Activated naive CD8-positive, alpha-beta T cell (primary cell): ENCODE results near the gene GRHL1.
"Not testable (repeated sequence)": the region's sequence is repeated elsewhere in the genome, so short reads cannot be mapped to it uniquely, and the experiment has no call there.

Experiments
- H3K27ac Mint-ChIP-seq: one replicate; pipeline ENCODE4 v1.8.0; 2021; ENCODE audit warnings: mixed read lengths
- H3K27me3 Mint-ChIP-seq: one replicate; pipeline ENCODE4 v1.8.0; 2021; ENCODE audit warnings: mixed read lengths
- H3K36me3 Mint-ChIP-seq: one replicate; pipeline ENCODE4 v1.8.0; 2021; ENCODE audit warnings: mixed read lengths
- H3K4me1 Mint-ChIP-seq: one replicate; pipeline ENCODE4 v1.8.0; 2021; ENCODE audit warnings: low read depth, mixed read lengths
- H3K4me3 Mint-ChIP-seq: one replicate; pipeline ENCODE4 v1.8.0; 2021; ENCODE audit warnings: mild to moderate bottlenecking, mixed read lengths
- H3K9me3 Mint-ChIP-seq: one replicate; pipeline ENCODE4 v1.8.0; 2021; ENCODE audit warnings: low read depth, mixed read lengths

GRHL1 gene, protein sequence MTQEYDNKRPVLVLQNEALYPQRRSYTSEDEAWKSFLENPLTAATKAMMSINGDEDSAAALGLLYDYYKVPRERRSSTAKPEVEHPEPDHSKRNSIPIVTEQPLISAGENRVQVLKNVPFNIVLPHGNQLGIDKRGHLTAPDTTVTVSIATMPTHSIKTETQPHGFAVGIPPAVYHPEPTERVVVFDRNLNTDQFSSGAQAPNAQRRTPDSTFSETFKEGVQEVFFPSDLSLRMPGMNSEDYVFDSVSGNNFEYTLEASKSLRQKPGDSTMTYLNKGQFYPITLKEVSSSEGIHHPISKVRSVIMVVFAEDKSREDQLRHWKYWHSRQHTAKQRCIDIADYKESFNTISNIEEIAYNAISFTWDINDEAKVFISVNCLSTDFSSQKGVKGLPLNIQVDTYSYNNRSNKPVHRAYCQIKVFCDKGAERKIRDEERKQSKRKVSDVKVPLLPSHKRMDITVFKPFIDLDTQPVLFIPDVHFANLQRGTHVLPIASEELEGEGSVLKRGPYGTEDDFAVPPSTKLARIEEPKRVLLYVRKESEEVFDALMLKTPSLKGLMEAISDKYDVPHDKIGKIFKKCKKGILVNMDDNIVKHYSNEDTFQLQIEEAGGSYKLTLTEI

DNA sequence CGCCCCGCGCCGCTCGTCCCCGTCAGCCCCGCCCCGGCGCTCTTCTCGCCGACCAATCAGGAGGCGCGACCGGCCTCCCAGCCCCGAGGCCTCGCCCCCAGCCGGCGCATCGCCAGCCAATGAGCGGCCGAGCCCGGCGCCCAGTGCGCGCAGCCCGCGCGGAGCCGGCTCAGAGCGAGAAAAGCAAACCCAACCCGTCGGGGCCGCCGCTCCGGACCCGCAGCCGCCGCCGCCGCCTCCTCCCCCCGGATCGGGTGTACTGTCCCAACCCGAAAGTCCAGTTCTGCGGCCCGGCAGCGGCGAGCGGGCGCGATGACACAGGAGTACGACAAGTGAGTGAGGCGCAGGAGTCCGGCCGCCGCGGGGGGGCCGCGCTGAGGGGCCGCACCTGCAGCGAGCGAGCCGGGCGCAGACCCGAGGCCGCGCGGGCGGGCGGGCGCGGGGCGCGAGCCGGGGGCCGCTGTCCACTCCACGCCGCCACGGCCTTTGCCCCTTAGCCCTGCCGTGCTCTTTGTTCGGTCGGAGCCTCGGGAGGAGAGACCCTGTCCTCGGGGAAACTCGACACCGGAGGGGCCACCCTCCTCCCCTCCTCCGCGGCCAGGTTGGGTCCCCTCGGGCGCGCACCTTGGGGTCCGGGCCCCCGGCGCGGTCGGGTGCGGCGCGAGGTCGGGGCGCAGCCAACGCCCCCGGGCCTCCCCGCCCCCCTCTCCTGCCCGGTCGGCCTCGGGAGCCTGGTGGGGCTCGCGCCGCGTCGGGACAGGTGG, at the start of gene GRHL1:
GRHL1 (plus strand) TSS at position 172 of the 764 bp plus-strand sequence; CDS start at position 313, 141 bp downstream.
- H3K36me3 Mint-ChIP-seq: no peaks in the 10 kb centered on the region
- H3K4me3 Mint-ChIP-seq: peak within 1 kb of the TSS; percentile 84
- peaks cover 15% of the 10 kb centered on the region for H3K4me1 Mint-ChIP-seq
- H3K27me3 Mint-ChIP-seq: peaks cover 27% of the 10 kb centered on the region
- H3K27ac Mint-ChIP-seq: no peak within 1 kb of the TSS
- H3K9me3 Mint-ChIP-seq: no peaks in the 10 kb centered on the region

DNA sequence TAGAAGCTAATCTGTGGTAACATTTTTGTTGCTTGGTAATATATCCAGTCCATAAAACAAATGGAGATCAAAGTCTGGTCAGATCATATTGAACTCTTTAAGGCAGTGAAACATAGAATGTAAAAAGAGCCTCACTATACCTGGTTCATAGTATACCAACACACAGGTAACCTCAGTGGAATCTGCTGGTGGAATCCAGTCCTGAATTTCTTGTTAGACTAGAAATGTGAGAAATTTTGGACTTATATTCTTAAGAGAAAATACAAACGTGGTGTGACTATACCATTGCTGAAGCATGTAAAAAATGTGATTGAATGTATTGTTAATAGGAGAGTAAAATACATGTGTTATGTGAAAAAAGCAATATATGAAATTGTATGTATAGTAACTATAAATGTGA, 46.1 kb upstream of the GRHL1 start:
- no peak overlapping the region for H3K27ac Mint-ChIP-seq

DNA sequence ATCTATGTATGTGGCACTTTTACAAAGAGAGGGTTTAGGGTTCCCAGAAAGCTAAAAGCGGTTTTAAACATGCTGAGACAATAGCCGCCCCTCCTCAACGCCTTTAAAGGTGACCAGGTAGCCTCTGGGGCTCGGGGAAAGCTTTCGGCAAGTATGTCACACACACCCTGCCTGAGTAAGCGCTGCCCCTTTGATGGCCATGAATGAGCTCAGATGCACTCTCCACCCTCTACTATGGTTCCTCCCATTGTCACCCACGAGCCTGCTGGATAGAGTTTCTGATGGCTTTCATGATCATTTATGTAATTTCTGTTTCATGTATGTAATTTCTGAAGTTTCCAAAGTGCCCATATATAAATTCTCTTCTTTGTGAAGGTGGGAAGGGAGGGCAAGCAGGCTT, 44.1 kb upstream of the GRHL1 start:
- no peaks in the 10 kb centered on the region for H3K9me3 Mint-ChIP-seq

More for the DNA sequence above, 46.1 kb upstream of the GRHL1 start:
- H3K4me3 Mint-ChIP-seq: no peak overlapping the region
- no peaks in the 10 kb centered on the region for H3K9me3 Mint-ChIP-seq
- peaks cover 8% of the 10 kb centered on the region for H3K36me3 Mint-ChIP-seq
- no peaks in the 10 kb centered on the region for H3K4me1 Mint-ChIP-seq
- no peaks in the 10 kb centered on the region for H3K27me3 Mint-ChIP-seq

DNA sequence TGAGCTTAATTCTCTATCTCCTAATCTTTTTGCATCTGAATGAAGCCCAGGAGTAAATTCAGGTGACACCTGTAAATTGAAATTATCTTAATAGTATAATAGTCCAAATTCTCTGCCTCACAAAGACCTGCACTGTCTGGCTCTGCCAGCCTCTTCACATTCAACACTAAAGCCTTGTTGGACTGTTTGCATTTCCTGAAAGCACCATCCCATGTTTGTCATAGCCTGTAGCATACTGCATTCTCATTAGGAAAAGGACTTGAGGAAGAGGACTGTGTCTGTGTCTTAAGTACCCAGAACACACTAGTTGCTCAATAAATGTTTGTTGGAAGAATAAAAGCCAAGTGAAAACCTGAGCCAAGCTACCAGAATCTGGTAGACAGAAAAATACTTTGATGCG, 42.9 kb upstream of the GRHL1 start:
- Mint-ChIP-seq H3K27ac (no peak overlapping the region), H3K9me3 (no peaks in the 10 kb centered on the region), H3K27me3 (no peaks in the 10 kb centered on the region), H3K4me3 (no peak overlapping the region), H3K36me3 (peaks cover 14% of the 10 kb centered on the region), H3K4me1 (no peaks in the 10 kb centered on the region)

More for the DNA sequence above, 44.1 kb upstream of the GRHL1 start:
- no peak overlapping the region for H3K27ac Mint-ChIP-seq
- no peak overlapping the region for H3K4me3 Mint-ChIP-seq
- peaks cover 11% of the 10 kb centered on the region for H3K36me3 Mint-ChIP-seq
- H3K27me3 Mint-ChIP-seq: no peaks in the 10 kb centered on the region
- no peaks in the 10 kb centered on the region for H3K4me1 Mint-ChIP-seq

DNA sequence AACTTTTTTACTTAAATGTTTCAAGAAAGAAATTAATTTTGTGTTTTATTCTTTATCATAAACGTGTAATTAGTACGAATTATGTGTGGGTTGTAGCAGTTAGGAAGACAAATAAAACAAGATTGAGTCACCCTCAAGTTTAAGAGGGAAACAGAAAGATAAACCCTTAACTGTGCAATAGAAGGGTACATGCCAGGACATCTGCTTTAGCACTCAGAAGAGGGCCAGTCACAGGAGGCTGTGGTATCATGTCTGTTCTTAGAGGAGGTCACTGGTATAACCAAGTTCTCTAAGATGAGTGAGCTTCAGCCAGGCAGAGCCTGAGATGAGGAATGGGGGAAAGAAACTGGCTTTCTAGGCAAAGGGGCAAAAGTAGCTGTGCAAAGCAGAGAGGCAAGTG, 42.4 kb upstream of the GRHL1 start:
- Mint-ChIP-seq H3K27ac (no peak overlapping the region), H3K4me1 (no peaks in the 10 kb centered on the region), H3K36me3 (peaks cover 17% of the 10 kb centered on the region), H3K27me3 (no peaks in the 10 kb centered on the region), H3K9me3 (no peaks in the 10 kb centered on the region), H3K4me3 (no peak overlapping the region)

DNA sequence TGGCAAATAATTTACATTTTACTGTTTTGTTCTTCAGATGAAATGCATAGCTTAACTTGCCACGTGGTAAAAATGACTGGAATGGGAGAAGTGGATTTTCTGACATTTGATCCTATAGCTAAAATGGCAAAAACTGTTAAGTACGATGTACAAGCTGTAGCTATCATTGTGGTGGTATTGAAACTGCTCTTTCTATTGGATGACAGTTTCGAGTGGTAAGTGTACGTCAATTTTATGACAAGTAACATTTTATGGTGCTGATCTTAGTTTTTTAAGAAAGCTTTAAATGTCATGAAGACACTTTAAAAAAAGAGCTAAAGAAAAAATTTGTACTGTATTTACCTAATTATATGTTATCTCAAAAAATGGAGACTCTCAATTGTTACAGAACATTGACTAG, 40.8 kb upstream of the GRHL1 start:
- Mint-ChIP-seq H3K4me3 (no peak overlapping the region), H3K9me3 (no peaks in the 10 kb centered on the region), H3K27ac (no peak overlapping the region), H3K4me1 (no peaks in the 10 kb centered on the region), H3K36me3 (peaks cover 24% of the 10 kb centered on the region), H3K27me3 (no peaks in the 10 kb centered on the region)

DNA sequence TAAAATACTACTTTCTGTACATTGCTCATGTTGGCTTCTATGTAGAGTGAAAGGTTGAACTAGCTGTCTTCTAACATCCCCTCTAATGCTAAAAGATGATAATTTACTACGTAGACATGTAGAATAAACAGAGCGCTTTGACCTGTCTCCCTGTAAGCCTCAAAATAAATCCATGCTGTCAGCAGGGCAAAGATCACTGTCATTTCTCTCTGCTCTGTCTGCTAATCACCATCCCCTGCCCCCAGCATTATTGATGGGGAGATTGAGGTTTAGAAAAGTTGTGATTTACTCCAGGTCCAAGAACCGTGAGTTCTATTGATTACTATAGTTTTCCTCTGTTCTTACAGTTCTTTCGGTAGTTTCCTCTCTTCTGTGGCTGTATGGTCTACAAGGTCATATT, 39.0 kb upstream of the GRHL1 start:
- H3K27ac Mint-ChIP-seq: no peak overlapping the region
- H3K36me3 Mint-ChIP-seq: peaks cover 25% of the 10 kb centered on the region
- H3K27me3 Mint-ChIP-seq: no peaks in the 10 kb centered on the region
- no peak overlapping the region for H3K4me3 Mint-ChIP-seq
- no peaks in the 10 kb centered on the region for H3K4me1 Mint-ChIP-seq
- no peaks in the 10 kb centered on the region for H3K9me3 Mint-ChIP-seq

DNA sequence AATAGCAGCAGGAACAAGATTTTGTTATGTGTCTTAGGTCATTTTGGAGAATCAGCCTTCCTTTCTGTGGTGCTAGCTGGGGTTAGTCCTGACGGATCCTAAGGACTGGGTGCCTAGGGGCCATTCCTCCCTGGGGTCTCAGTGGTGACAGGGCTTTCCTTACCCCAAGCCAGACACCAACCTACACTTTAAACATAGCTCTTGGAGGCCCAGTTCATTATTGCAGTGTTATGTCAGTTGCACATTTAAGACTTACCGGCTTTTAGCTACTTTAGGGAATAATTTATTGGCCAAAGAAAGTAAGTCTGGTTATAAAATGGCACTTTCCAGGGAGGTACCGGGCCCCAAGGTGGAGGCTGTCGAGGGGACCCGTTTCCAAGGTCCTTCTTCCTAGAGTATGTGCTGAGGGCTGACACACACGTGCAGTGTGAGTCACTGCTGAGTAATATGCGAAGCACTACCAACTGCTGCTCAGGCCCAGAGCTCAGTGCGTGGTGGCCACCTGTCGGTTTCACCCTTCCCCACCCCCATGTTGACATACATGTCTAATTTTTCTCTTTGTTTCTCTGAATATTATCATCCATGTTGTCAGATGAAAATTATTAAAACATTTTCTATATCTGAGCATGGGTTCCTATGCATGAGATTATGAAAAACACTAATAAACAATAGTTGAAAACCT, 37.0 kb upstream of the GRHL1 start:
- H3K9me3 Mint-ChIP-seq: no peaks in the 10 kb centered on the region

DNA sequence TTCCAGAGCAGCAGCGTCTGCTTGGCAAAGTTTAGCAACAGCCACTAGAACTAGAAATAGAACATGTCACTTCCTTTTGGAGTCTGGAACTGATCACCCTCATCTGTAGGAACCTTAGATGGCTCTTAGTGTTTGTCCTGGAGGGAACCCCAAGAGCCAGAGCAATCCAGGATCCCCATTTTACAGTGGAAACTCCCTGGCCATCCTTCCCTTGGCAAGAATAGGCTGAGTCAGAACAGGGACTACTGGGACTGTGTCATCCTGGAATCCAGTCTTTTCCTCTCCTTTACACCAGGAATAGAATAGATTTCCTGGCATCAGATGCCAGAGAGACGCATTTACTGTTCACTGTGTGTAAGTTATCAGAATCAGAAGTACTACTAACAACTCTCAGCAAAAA, 33.2 kb upstream of the GRHL1 start:
- H3K36me3 Mint-ChIP-seq: peaks cover 28% of the 10 kb centered on the region
- H3K9me3 Mint-ChIP-seq: no peaks in the 10 kb centered on the region
- no peak overlapping the region for H3K27ac Mint-ChIP-seq
- no peak overlapping the region for H3K4me3 Mint-ChIP-seq
- no peaks in the 10 kb centered on the region for H3K4me1 Mint-ChIP-seq
- H3K27me3 Mint-ChIP-seq: no peaks in the 10 kb centered on the region

More for the DNA sequence above, 37.0 kb upstream of the GRHL1 start:
- peaks cover 26% of the 10 kb centered on the region for H3K36me3 Mint-ChIP-seq
- no peak overlapping the region for H3K27ac Mint-ChIP-seq
- no peak overlapping the region for H3K4me3 Mint-ChIP-seq
- H3K27me3 Mint-ChIP-seq: no peaks in the 10 kb centered on the region
- H3K4me1 Mint-ChIP-seq: no peaks in the 10 kb centered on the region

DNA sequence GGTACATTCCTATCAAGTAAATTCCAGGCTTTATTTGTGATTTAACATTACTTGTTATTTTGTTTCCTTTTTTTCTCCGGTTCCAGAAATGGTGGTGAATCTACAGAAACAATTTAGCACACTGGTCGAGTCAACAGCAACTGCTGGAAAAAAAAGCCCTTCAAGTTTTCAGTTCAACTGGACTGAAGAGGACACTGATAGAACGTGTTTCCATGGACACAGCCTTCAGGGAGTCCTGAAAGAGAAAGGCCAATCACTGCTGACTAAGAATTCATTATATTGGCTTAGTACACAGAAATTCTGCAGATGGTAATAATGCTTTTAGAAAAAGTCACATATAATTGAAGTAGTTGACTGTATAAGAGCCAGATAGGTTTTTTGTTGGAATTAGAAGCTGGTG, 32.0 kb upstream of the GRHL1 start:
- Mint-ChIP-seq H3K4me3 (no peak overlapping the region), H3K4me1 (no peaks in the 10 kb centered on the region), H3K9me3 (no peaks in the 10 kb centered on the region), H3K36me3 (peaks cover 25% of the 10 kb centered on the region), H3K27ac (no peak overlapping the region), H3K27me3 (no peaks in the 10 kb centered on the region)

DNA sequence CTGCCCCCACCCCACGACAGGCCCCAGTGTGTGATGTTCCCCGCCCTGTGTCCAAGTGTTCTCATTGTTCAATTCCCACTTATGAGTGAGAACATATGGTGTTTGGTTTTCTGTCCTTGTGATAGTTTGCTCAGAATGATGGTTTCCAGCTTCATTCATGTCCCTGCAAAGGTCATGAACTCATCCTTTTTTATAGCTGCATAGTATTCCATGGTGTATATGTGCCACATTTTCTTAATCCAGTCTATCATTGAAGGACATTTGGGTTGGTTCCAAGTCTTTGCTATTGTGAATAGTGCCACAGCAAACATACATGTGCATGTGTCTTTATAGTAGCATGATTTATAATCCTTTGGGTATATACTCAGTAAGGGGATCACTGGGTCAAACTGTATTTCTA, 24.5 kb upstream of the GRHL1 start:
- H3K4me3 Mint-ChIP-seq, H3K4me1 Mint-ChIP-seq, H3K9me3 Mint-ChIP-seq, H3K27ac Mint-ChIP-seq, H3K27me3 Mint-ChIP-seq: not testable (repeated sequence)
- peaks cover 26% of the 10 kb centered on the region for H3K36me3 Mint-ChIP-seq

DNA sequence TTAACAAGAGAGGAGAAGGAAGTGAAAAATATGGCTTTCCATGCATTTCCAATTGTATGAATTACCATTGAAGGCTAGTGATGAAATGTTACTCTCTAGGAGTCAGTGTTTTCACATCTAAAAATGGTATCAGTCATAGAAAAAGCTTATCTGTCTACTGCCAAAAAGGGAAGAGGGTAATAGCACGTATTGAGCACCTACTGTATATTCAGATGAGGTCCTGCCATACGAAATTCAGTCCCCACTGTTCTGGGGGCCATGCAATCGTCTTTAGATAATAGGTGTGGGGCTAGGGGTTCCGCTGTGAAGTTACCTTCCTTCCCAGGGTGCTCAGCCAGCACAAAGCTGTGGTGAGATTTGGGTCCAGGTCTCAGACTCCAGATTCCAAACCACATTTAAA, 14.2 kb upstream of the GRHL1 start:
- no peaks in the 10 kb centered on the region for H3K27me3 Mint-ChIP-seq

DNA sequence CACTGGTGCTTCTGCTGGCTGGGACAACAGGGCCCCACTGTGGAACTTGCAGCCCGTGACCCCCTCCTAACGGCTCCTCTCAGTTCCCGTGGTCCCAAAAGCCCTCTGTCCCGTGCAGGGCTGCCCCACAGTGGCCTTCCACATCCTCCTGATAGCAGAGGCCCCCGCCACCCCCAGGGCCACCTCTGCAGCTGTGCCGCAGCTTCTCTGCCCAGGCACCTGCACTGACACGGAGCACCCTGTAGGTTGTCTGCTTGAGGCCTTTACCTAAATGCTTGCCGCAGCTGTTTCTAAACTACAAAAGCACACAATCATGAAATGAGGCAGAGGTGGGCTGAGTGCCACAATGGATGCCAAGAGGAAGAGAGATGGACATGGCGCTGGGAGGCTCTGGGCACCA, 13.5 kb upstream of the GRHL1 start:
- H3K4me3 Mint-ChIP-seq: no peak overlapping the region
- no peaks in the 10 kb centered on the region for H3K27me3 Mint-ChIP-seq
- H3K4me1 Mint-ChIP-seq: no peaks in the 10 kb centered on the region
- H3K27ac Mint-ChIP-seq: no peak overlapping the region
- H3K36me3 Mint-ChIP-seq: peaks cover 3% of the 10 kb centered on the region
- no peaks in the 10 kb centered on the region for H3K9me3 Mint-ChIP-seq

More for the DNA sequence above, 14.2 kb upstream of the GRHL1 start:
- H3K9me3 Mint-ChIP-seq: no peaks in the 10 kb centered on the region
- H3K36me3 Mint-ChIP-seq: peaks cover 3% of the 10 kb centered on the region
- H3K27ac Mint-ChIP-seq: no peak overlapping the region
- H3K4me1 Mint-ChIP-seq: no peaks in the 10 kb centered on the region
- no peak overlapping the region for H3K4me3 Mint-ChIP-seq

DNA sequence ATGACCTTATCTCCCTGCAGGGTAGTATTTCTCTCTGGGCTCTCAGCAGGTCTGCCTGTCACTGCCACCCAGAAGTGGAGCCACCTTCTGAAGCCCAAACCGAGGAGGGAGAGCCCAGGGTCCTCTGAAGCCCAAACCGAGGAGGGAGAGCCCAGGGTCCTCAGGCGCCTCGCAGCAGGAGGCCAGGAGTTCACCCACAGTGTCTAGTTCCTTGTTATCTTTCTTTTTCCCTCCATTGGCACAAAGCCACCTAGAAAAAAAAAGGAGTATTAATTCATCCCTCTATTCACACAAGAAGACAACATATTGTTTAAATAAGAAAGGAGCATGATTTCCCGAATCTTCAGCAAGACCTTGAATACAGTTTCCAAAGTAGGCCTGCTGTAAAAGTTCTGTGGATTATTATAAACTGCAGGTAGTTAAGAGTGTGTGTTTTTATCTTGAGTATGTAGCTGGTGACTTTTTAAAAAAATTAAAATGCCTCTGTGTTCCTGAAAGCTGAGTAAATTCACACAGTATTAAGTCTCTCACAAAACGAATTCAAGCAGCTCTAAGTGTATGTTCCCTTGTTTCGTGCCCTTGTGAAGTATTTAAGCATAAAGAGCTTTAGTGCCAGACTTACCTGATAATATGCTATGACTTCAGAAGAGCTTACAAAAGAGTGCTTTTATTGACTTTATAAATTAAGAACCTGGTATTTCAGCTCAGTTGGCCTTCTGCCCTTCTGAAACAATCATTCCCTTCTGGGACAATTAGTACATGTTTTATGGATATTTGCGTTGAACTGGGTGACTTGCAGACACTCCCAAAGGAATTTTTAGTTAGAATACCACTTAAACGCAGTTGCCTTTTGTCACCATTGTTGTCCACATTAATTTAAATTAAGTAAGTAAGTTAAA, 11.7 kb upstream of the GRHL1 start:
- H3K4me3 Mint-ChIP-seq: no peak overlapping the region
- H3K9me3 Mint-ChIP-seq: no peaks in the 10 kb centered on the region
- H3K4me1 Mint-ChIP-seq: no peaks in the 10 kb centered on the region
- H3K36me3 Mint-ChIP-seq: no peaks in the 10 kb centered on the region
- H3K27me3 Mint-ChIP-seq: no peaks in the 10 kb centered on the region
- no peak overlapping the region for H3K27ac Mint-ChIP-seq
